Activated T-cell treated with anti-CD3 and anti-CD28 coated beads for 24 hours (primary cell): ENCODE data around the gene SHC3.

Source experiments
- DNase-seq: peaks from one replicate; pipeline ENCODE4 v3.0.0-alpha.2; 2020; ENCODE audit warnings: low read depth

The SHC3 gene

DNA sequence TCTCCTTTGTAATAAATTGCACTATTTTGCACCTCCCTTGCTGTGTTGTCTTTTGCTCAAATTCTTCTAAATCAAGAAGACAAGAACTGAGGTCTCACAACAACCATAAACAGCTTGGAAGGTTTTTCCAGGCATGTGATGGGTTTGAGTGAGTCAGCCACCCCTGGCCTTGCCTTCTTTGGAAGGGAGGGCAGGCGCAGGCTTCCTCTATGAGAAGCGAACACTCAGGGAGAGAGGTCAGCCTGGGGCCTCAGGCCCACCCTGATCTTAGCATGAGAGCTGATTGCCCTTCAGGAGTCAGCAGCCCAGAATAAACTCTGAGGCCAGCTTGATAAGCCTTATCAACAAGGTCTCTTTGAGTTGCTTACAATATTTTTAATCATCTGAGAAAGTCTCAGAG is 155.7 kb downstream of the SHC3 start:
- DNase-seq = no peak

DNA sequence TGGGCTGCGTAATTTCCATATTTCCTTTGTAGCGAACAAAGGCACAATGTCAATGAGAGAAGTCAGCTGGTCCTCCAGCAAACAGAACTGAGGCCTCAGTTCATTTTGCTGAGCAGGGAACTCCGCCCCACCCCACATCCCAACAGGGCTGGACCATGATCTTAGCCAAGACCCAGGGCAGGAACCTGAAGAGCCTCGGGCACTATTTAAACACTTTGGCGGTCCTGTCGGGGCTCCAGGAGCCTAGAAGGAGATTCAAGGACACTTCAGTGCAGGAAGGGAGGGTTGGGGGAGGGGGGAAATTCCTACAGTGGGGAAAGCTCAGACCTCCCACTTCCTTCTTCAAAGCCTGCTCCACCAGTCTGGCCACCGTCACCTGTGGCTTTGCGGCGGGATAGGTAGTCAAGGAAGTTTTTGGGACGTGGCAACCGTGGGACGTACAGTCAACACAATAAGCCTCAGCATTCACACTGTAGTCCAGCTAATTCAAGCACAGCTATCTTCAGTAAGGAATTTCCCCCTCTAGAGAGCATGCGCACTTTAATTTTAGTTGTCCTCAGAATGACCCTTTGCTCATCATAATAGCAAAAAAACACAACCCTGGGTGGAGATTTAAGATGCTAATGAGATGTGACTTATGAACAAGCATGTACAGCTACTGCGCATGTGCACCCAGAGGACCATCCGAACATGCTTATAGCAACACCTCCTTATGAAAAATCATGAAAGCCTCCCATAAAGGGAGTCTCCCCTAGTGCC is 156.4 kb downstream of the SHC3 start:
- DNase-seq = no peak

DNA sequence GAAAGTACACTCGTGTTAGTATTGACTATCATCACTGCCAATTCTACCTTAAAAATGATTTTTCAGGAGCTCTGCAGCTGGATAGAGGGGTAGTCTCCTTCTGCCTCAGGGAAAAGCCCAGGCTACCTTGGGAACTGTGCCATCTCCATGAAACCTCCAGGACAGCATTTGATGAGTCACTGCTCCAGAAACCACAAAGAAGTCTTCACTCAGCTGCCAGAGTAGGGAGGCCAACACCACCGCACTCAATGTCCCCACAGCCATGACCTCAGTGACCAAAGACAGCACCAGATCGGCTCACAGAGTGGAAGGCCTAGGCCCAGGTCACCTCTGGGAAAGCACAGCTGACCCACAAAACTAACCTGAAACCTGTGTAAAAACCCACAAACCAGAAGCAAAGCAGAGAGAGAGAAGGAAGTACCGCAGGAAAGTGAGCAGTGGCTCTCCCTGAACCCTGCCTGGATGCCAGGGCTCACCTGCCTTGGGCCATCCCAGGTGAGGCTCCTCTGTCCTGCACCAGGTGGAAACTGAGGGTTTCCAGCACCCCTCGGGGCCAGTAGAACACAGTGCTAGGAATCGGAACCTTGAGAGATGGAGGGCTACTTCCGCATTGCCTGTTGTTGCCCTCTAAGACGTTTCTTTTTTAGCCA is 157.3 kb downstream of the SHC3 start:
- no peak for DNase-seq

DNA sequence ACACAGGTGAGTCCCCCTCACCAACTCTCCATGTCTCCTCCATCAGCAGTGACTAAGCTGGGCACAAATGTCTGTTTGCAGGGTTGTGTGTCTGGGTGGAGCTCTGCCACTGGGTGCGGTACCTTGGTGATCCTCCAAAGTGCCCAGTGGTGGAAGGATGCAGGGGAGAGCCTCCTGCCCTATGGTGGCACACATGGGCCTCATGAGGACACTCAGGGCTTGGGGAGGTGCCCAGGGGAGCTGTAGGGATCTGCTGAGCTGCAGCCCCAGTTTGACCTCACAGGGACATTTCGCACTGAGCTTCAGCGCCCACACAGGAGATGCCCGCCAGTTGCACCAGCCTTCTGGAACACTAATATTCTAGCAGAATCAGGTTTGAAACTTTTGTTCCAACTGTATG is 157.9 kb downstream of the SHC3 start:
- DNase-seq = no peak

DNA sequence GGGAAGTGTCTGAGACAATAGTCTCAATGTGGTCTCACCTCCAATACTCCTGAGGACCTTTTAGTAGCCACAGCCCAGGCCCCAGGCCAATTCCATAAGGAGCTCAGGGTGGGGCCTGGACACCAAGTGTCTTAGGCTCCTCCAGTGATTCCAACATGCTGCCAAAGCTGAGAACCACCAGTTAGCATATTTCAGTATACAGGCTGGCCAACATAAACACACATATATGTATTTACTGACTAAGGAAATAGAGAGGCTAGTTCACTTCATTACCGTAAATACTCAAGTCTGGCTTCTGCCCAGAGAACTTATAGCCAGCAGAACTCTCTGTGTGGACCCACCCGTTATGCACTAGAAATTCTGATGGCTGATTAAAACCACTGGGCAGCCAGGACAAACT is 163.3 kb downstream of the SHC3 start:
- DNase-seq = no peak

DNA sequence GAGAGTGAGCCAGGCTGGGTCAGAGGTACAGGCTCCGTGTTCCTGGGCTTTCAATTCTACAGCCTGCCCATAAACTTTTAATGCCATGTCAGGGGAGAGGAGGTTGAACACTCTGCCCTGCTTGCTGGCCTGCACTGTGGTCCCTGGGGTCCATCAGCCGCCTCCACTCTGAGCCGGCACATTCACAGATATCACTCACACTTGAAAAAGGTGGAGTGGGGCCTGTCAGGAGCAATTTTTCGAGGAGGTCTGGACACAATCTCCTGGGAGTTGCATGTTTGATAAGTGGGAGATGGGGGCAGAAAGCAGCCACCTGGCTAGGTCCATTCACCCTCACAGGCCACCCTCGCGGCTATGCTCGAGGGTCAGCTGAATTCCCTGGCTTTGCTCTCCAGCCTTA is 164.5 kb downstream of the SHC3 start:
- DNase-seq = no peak

DNA sequence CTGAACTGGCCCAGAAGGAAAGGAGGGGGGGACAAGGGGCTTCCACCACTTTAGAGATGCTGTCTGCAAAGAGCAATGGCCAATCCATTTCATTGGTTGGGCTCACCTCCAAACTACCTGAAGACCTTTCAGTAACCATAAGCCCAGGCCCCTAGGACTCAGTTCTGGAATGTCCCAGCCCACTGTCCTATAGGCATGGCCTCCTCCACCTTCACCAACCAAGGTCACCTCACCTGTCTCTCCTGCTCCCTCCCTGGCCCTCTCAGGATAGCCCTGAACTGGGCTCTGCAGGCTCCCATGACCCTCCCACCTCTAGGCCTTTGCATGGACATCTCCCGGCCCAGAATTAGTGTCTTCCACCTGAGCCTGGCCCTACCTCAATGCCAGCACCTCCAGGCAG is 165.0 kb downstream of the SHC3 start:
- no peak for DNase-seq

DNA sequence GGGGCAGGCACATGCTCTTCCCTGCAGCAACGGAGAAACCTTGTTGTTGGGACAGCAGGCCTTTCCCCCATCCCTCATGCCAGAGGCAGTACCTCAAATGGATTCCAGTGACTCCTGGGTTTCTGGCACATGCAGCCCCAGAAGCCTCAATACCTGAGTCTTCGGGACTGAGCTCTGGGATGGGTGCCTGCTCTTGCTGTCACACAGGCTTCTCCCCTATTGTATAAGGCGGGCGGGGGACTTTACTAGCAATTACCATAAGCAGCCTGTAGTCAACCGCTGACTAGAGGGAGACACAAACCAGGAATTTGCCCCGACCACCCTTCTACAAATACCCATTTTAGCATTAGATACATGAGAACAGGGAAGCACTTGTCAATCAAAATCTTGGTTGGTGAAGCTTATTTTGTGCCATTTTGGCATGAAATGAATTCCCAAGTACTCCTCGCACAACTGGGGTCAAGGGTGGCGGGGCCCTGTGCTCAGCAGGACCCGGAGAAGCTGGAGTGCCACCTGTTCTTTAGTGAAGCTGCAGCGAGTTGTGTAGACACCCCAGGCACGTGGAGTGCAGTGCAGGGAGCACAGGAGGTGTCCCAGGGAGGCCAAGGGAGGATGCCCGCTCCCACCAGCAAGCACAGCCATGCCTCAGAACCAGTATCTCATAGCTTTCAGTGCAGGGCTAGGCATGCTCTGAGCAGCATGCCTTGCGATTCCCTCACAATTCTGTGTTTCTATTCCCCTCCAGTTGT is 166.2 kb downstream of the SHC3 start:
- DNase-seq = no peak

DNA sequence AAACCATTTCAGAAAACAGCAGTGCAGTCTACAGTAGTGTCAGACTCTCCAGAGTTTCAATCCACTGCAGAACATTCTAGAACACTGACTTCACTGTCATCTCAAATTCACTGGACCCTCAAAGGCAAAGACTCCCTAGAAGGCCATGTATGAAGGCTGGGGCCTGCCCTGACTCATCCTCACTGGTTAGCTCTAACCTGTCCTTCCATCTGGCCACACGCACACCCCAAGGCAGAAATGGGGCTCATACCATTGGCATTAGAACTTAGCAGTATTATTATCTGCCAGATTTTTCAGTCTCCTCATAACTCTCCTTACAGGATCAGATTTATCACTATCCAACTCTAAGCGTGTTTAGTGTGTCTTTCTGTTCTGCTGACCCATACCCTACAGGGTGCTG is 166.9 kb downstream of the SHC3 start:
- DNase-seq = no peak

DNA sequence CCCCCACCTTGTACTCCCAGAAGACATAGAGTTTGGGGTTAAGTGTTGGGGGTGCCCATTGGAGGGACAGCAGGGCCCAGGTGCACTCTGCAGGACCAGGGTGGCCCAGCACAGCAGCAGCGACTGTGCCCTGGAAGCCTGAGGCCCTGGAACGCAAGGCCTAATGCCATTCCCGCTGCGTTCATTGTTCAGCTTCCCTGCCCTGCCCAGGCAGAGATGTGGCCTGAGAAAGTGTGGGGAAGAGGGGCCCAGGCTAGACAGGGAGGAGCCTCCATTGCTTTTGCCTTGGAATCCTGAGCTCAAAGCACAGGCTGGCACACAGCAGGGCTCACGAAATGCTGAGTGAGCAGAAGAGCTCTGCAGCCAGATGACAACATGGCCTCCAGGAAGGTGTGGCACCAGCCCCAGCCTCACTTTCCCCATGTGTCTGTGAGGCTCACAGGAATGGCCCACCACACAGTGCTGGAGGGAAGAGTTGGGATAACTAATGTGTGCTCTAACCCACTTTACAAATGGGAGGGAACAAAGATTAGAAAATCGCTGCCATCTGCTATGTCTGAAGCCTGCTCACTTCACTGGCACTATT is 168.0 kb downstream of the SHC3 start:
- DNase-seq = no peak

DNA sequence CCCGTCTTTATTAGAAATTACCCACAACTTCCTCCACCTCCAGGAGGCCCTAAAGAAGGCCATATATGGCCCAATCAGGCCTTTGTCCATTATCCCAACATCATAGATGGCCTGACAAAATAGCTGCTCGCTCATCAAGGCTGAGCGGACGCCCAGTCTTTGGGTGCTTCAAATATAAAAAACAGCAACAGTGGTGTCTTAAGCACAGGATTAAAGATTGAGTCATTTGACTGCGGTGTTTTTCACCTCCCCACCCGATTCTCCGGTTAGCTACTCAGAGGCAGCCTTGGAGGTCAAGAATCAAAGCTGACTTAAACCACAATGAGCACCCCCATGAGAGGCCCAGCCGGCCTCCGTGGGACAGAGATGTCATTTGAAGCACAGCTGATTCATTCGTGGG is 168.6 kb downstream of the SHC3 start:
- DNase-seq = no peak

DNA sequence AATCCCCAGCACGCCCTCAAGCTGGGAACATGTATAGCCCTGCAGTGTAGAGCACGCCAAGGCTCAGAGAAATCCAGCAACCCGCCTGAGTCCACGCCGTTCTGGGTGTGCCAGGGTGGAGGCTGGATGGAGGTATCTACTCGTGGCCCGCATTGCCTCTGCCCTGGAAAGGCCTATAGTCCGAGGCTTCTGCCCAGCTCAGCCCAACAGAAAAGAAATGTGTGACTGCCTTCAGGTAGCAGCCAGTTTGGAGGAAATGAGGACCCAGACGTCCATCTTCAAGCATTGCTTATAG is 169.1 kb downstream of the SHC3 start:
- no peak for DNase-seq

DNA sequence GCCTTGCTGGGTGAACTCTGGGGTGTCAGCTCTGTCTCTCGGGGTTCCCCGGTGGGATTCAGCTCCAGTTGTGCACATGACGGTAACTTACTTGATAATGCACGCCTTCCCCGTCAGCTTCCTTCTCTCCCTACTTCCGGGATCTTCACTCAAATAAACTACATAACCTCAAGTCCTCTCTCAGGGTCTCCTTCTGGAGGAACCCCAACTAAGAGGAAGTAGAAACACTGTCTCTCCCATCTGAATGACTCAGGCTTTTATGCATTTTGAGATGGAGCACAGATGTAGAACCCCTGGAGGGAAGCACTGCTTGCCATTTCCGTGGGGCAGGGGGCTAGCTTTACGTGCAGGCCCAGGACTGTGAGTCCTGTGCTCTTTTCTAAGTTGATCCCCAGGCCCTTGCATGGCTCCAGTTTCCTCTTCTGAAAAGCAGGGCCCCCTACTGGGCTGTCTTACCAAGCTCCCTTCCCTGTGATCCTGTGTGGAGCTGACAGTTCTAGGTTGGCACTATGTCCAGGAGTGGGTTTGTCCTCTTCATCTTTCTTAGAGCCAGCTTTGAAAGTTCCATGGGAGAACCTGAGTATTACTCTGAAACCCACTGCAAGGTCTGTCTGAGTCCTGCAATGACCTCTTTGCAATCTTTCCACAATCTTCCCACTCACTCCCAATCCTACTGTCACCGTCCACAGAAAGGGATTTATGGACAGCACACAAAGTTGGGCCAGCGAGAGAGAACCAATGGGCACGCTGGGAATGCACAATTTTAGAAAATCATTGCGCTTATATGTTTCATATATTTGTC is 169.7 kb downstream of the SHC3 start:
- DNase-seq = no peak

DNA sequence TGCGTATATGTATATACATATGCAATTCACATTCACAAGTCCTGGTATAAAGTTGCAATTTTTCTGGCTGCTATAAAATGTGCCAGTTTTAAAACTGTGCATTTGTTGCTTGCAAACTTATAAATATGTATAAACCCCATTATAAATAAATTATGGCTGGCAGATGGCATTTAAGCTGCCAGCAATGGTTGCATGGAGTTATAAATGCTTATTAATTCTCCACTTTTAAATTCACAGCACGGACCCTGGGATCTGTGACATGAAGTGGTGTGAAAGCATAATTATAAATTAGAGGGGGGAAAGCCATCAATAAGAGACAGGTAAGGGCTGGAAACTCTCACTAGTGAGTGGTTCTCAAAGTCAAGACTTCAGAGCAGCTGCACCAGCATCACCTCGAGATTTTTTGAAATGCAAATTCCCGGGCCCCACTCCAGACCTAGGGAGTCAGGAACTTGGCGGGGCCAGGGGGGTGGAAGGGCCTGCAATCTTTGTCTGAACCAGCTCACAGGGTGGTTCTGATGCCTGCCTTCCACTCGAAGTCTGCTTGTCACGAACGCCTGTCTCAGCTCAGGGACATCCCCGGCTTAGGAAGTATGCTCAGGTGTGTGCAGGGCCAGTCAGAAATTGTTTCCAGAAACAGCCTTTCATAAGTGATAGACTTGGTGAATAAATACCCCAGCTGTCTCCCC is 170.4 kb downstream of the SHC3 start:
- DNase-seq = no peak

DNA sequence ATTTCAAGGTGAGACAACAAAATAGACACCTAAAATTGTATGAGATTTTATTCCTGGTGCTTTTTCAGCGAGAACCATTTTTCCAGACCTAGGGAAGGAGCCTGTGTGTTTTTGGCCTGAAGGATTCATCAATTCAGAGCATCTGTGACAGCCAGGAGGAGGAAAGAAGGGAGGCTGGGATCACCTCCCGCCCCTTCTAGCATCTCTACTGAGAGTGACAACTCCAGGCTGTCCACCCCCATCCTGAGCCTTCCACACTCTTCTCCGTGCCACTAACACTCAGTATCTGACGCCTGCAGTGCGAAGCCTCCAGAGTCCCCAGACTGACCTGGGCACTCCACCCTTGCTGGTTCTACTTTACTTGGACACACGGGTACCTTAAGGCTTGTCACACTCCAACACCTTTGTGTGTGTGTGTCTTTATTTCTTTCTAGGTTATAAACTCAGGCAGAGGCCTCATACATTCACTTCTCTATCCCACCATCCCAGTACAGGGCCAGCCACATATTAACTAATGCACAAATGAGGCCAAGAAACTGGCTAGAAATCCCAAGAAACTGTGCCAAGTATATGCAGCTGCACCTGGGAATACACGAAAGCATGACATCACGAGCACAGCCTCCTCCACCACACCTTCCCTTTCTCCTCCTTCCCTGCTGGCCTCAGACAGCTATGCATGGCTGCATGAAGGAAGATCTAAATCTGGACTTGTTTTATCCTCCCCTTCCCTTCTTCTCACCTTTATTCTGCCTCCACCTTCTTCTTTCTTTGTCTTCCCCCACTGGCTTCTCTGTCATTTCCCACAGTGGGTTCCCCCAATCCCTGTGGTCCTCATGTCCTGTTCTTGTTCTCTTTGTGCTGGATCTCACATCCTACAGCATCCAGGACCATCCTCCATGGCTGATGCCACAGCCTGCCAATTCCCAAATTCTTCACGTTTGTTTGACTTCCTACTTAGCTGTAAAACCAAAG is 171.3 kb downstream of the SHC3 start:
- DNase-seq = no peak

DNA sequence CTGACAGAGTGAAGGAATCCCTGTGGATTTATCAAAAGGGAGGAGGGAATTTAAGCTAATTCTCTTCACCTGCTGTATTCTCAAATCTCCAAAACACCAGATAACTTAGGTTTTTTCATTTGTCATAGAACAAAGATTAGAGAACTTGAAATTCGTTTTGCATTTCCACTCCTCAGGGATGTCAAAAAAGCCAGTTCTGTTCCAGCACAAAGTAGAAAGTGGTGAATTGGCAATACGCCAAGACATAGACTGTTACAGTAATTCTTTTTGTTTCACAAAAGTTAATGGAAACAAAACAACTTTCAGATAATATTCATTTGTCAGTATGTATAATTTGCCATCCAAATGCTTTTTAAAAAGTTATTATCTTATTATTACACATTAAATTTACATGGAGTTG is 172.4 kb downstream of the SHC3 start:
- no peak for DNase-seq

DNA sequence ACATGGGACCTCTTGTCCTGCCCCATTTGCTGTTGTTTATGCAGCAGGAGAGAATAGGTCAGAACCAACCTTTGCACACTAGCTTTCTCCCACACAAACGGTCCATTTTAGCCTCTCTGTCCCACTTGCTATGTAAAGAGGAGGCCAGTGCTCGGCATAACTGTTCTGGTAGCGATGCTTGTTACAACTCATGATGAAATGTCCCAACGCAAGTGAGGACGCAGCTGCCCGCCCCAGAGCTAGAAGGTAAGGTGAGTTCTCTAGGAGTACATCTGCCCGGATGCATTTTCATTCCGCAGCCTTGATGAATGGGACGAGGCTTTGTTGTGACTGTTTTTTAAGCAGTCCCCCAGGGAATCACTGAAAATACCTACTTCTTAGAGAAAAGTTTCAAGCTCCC is 173.3 kb downstream of the SHC3 start:
- DNase-seq = no peak

DNA sequence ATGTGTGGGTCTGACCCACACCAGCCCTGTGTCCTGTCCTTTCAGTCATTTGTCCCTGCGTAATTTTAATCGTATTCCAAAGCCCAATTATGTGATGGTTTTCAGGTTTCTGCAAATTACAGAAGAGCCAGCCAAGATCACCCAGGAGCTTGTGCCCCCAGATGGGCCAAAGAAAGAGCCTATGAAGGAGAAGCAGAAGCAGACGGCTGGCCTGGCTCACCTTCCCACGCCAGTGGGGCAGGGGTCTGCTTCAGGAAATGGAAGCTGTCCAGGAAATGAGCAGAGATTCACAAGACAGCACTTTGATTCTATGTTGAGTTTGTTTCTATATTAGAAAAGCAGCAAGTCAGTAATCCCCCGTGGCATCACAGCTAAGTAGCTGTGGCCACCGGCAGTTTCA is 175.6 kb downstream of the SHC3 start:
- no peak for DNase-seq

DNA sequence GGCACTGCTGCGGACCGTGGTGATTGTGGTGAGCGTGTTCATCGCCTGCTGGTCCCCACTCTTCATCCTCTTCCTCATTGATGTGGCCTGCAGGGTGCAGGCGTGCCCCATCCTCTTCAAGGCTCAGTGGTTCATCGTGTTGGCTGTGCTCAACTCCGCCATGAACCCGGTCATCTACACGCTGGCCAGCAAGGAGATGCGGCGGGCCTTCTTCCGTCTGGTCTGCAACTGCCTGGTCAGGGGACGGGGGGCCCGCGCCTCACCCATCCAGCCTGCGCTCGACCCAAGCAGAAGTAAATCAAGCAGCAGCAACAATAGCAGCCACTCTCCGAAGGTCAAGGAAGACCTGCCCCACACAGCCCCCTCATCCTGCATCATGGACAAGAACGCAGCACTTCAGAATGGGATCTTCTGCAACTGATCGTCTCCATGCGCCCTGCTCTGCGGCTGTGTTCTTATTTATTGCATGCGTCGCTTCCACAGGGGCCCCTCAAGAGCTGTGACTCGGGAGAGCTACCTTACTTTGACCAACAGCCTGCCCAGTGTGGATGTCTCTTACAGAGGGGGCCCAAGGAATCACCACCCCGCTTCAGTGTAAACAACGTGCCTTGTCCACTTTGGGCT is 176.6 kb downstream of the SHC3 start:
- DNase-seq = no peak
